Posterior cingulate gyrus (tissue), 11 donors: ENCODE results near the gene PAGR1.
A peak's percentile ranks its signal among the peaks of the same experiment; 100 is the strongest.
"Not testable (repeated sequence)": the region's sequence is repeated elsewhere in the genome, so short reads cannot be mapped to it uniquely, and the experiment has no call there.

ENCODE experiments used
- DNase-seq, 10 donors: peaks; one replicate each; pipeline versions ENCODE4 v3.0.0 to v3.0.0-alpha.2; 2020 to 2021; ENCODE audit warnings: mixed read lengths in 3 of 10
- intact Hi-C: fragments of 100-400 bp; cut with DNase I; formaldehyde crosslinking; loops from one replicate; pipeline ENCODE4 v1.15.1; 2023

PAGR1 gene

GRCh38 chr16:29790949-29791844, 24.8 kb upstream of the PAGR1 start:
- intact Hi-C loops, result loop anchor here (1.0 kb wide), 1 partner anchor 14 kb away; no protein-coding TSS in a partner anchor
- no peak for DNase-seq

GRCh38 chr16:29791845-29792807, 23.8 kb upstream of the PAGR1 start:
- no peak for DNase-seq
- intact Hi-C loops, result no loop called here

GRCh38 chr16:29793153-29793552, 22.8 kb upstream of the PAGR1 start:
- DNase-seq, intact Hi-C loops: not testable (repeated sequence)

- intact Hi-C loops, result no loop called here
- no peak for DNase-seq
Measured at GRCh38 chr16:29794231-29794710, 21.7 kb upstream of the PAGR1 start.

- intact Hi-C loops, result no loop called here
- DNase-seq, result no peak
Measured at GRCh38 chr16:29802416-29802935, 13.5 kb upstream of the PAGR1 start.

- intact Hi-C loops, result no loop called here
Measured at GRCh38 chr16:29804020-29804419, 11.9 kb upstream of the PAGR1 start.

GRCh38 chr16:29804455-29805231, 11.3 kb upstream of the PAGR1 start:
- intact Hi-C loops, result loop anchor here (1.0 kb wide), 1 partner anchor 14 kb away; the partner anchor contains the start of gene KIF22

More at GRCh38 chr16:29804020-29804419, 11.9 kb upstream of the PAGR1 start:
- no peak for DNase-seq

GRCh38 chr16:29805232-29806098, 10.5 kb upstream of the PAGR1 start:
- intact Hi-C loops, result loop anchor here (1.0 to 2.0 kb wide), 2 partner anchors 15 to 95 kb away; partner anchors contain the start of genes ASPHD1 and KIF22

More at GRCh38 chr16:29804455-29805231, 11.3 kb upstream of the PAGR1 start:
- peak in 2 of 10 donors; percentile 80 to 91 for DNase-seq

GRCh38 chr16:29806099-29806579, 9.8 kb upstream of the PAGR1 start, which contains the start of gene MAZ:
Gene MAZ, plus strand, starts transcription at chr16:29806529. Its CDS starts 173 bp downstream, at chr16:29806702.
- DNase-seq, result peak in 3 of 10 donors; percentile 79 to 91 (median 83)
- intact Hi-C loops, result loop anchor here (2.0 kb wide), 1 partner anchor 95 kb away; the partner anchor contains the start of gene ASPHD1

More at GRCh38 chr16:29805232-29806098, 10.5 kb upstream of the PAGR1 start:
- DNase-seq, result peak; percentile 95 to 100 (median 97)

- peak in 3 of 10 donors; percentile 58 to 81 (median 68) for DNase-seq
- intact Hi-C loops, result loop anchor here (1.0 to 2.0 kb wide), 2 partner anchors 41 to 94 kb away; partner anchors contain the start of gene ASPHD1
Measured at GRCh38 chr16:29806641-29807425, 9.1 kb upstream of the PAGR1 start.

- intact Hi-C loops, result loop anchor here (1.0 to 2.0 kb wide), 2 partner anchors 41 to 93 kb away; partner anchors contain the start of gene ASPHD1
- peak; percentile 79 to 98 (median 86) for DNase-seq
Measured at GRCh38 chr16:29807426-29808218, 8.3 kb upstream of the PAGR1 start.

GRCh38 chr16:29808219-29808900, 7.6 kb upstream of the PAGR1 start:
- DNase-seq, result peak in 2 of 10 donors; percentile 29 to 65
- intact Hi-C loops, result no loop called here

- peak in 1 of 10 donors; percentile 66 for DNase-seq
- intact Hi-C loops, result no loop called here
Measured at GRCh38 chr16:29809031-29809747, 6.8 kb upstream of the PAGR1 start.

GRCh38 chr16:29809850-29810698, 5.9 kb upstream of the PAGR1 start:
- DNase-seq, result peak in 3 of 10 donors; percentile 85 to 90 (median 86)
- intact Hi-C loops, result loop anchor here (10.0 kb wide), 1 partner anchor 185 kb away; the partner anchor contains the start of genes HIRIP3 and INO80E
